GM21529 (cell line): ENCODE measurements around the gene SFXN1.
"Not testable (repeated sequence)": the region's sequence is repeated elsewhere in the genome, so short reads cannot be mapped to it uniquely, and the experiment has no call there.

Experiments
- ATAC-seq: cut with Tn5 transposase; IDR thresholded peaks from one replicate; pipeline ENCODE4 v1.9.1; 2021; ENCODE audit not compliant: unreplicated experiment

SFXN1 gene

GRCh38 chr5:175493260-175493659 is 14.9 kb downstream of the SFXN1 start:
- no peak for ATAC-seq

- no peak for ATAC-seq
Measured at GRCh38 chr5:175493726-175494125, 15.4 kb downstream of the SFXN1 start.

- ATAC-seq: no peak
Measured at GRCh38 chr5:175494264-175495183, 16.2 kb downstream of the SFXN1 start.

GRCh38 chr5:175501759-175502158 is 23.4 kb downstream of the SFXN1 start:
- ATAC-seq: no peak

GRCh38 chr5:175507671-175508070 is 29.3 kb downstream of the SFXN1 start:
- ATAC-seq: not testable (repeated sequence)

- ATAC-seq: no peak
Measured at GRCh38 chr5:175508896-175509295, 30.5 kb downstream of the SFXN1 start.

- ATAC-seq: no peak
Measured at GRCh38 chr5:175513297-175513696, 34.9 kb downstream of the SFXN1 start.

- ATAC-seq: no peak
Measured at GRCh38 chr5:175513726-175514125, 35.4 kb downstream of the SFXN1 start.

- no peak for ATAC-seq
Measured at GRCh38 chr5:175516933-175517823, 38.8 kb downstream of the SFXN1 start.

GRCh38 chr5:175517824-175518450 is 39.6 kb downstream of the SFXN1 start:
- ATAC-seq: peak; percentile 54

- no peak for ATAC-seq
Measured at GRCh38 chr5:175519006-175519405, 40.6 kb downstream of the SFXN1 start.

- no peak for ATAC-seq
Measured at GRCh38 chr5:175520321-175520720, 42.0 kb downstream of the SFXN1 start.

GRCh38 chr5:175520873-175521272 is 42.5 kb downstream of the SFXN1 start:
- ATAC-seq: no peak

- ATAC-seq: no peak
Measured at GRCh38 chr5:175521313-175521833, 43.0 kb downstream of the SFXN1 start.

GRCh38 chr5:175523292-175523691 is 44.9 kb downstream of the SFXN1 start:
- ATAC-seq: no peak

- no peak for ATAC-seq
Measured at GRCh38 chr5:175524211-175524610, 45.9 kb downstream of the SFXN1 start.

GRCh38 chr5:175526691-175527090 is 48.3 kb downstream of the SFXN1 start:
- ATAC-seq: no peak

GRCh38 chr5:175531361-175531760 is 53.0 kb downstream of the SFXN1 start:
- no peak for ATAC-seq

GRCh38 chr5:175534070-175534932 is 55.9 kb downstream of the SFXN1 start:
- ATAC-seq: peak; percentile 96

- ATAC-seq: not testable (repeated sequence)
Measured at GRCh38 chr5:175535331-175535730, 57.0 kb downstream of the SFXN1 start.
